ENCODE data around the gene DCDC2C. TPM values are rescaled to one million over a fixed set of nuclear protein-coding genes. Genes with fewer than 3 reads are reported as not detected.

The DCDC2C gene
- total and polyA plus RNA-seq, 9 of the 15 experiments (the other 6 are each of a cell fraction or from before 2014, with no cell fraction given), result not detected

DNA sequence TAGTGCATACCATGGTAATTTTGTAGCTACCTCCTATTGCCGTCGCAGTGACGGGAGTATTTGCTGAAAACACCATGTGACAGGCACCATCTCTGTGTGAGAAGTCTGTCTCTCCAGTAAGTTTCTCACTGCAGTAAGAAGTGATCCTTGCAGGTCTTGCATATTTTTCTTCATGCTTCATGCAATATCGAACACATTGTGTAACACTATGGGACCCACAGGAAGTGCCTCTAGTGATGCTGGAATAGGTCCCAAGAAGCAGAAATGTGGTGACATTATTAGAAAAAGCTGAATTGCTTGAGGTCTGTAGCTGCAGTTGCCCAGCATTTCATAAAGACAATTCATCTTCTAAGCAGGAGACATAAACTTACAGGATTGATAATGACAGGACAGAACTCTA lies 167.6 kb downstream of the DCDC2C start (continued):
- TF ChIP-seq, protein P1, sequence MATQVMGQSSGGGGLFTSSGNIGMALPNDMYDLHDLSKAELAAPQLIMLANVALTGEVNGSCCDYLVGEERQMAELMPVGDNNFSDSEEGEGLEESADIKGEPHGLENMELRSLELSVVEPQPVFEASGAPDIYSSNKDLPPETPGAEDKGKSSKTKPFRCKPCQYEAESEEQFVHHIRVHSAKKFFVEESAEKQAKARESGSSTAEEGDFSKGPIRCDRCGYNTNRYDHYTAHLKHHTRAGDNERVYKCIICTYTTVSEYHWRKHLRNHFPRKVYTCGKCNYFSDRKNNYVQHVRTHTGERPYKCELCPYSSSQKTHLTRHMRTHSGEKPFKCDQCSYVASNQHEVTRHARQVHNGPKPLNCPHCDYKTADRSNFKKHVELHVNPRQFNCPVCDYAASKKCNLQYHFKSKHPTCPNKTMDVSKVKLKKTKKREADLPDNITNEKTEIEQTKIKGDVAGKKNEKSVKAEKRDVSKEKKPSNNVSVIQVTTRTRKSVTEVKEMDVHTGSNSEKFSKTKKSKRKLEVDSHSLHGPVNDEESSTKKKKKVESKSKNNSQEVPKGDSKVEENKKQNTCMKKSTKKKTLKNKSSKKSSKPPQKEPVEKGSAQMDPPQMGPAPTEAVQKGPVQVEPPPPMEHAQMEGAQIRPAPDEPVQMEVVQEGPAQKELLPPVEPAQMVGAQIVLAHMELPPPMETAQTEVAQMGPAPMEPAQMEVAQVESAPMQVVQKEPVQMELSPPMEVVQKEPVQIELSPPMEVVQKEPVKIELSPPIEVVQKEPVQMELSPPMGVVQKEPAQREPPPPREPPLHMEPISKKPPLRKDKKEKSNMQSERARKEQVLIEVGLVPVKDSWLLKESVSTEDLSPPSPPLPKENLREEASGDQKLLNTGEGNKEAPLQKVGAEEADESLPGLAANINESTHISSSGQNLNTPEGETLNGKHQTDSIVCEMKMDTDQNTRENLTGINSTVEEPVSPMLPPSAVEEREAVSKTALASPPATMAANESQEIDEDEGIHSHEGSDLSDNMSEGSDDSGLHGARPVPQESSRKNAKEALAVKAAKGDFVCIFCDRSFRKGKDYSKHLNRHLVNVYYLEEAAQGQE (IDR thresholded peaks at IDR 0.05; ENCODE audit: borderline replicate concordance), result no peak
- TF ChIP-seq, protein P1 (CRISPR knock-in tag; IDR thresholded peaks at IDR 0.05; ENCODE audit: low read depth), result no peak

DNA sequence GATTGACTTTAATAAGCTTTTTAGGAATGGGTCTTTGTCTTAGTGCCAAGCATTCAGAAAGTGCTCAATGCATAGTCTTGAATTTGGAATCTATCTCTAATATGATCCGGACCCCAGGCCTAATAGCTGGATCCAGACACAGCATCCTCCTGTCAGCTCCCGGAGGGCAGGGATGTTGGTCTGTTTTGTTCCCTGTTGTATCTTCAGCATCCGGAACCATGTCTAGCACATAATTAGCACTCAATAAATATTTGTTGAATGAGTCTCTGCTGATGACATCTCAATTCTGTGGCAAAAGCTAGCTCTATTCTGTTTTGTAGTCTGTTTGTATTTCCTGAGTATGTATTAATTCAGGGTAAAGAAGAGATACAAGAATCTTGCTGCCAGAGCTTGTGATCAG lies 169.1 kb downstream of the DCDC2C start:
- FAIRE-seq, result no peak
- H3K4me3 ChIP-seq, result no peak overlapping the region
- no peak overlapping the region for H3K27ac ChIP-seq (ENCODE audit: extremely low read depth, low read depth, low read length)
- ATAC-seq, result no peak
- intact Hi-C loops (cut with micrococcal nuclease), result no loop called here
- no peak overlapping the region for H3K4me2 ChIP-seq (ENCODE audit: insufficient read depth, low read length)
- CTCF ChIA-PET (ENCODE audit: low intra/inter-chr PET ratio), result no interaction called here
- in situ Hi-C loops (cut with MboI), result no loop called here
- no peaks in the 10 kb centered on the region for H3K4me1 ChIP-seq (replicated peaks in 1 of 2; ENCODE audit: control insufficient read depth in 2 of 2, insufficient read depth in 2 of 2, low read length in 2 of 2)
- no peaks in the 10 kb centered on the region for H3K9me1 ChIP-seq (ENCODE audit: control insufficient read depth, insufficient read depth, low read length)
- POLR2A ChIA-PET, result interaction anchor here (1.7 kb wide), 1 partner anchor 21 kb away, joined by 6 read pairs; no protein-coding TSS in a partner anchor
- H3K27me3 ChIP-seq (ENCODE audit: control insufficient read depth in 2 of 2, insufficient read depth in 2 of 2, low read length in 2 of 2), result no peaks in the 10 kb centered on the region; a peak in 1 of 5 replicates
- no peak overlapping the region for H3K9ac ChIP-seq (ENCODE audit: insufficient read depth in 1 of 2, low read depth in 2 of 2, low read length in 2 of 2)
- no peaks in the 10 kb centered on the region for H3K36me3 ChIP-seq (ENCODE audit: control insufficient read depth, insufficient read depth, low read length)
- DNase-seq (ENCODE audit: extremely low read depth in 1 of 4, low spot score in 3 of 4), result no peak
- H4K20me1 ChIP-seq (replicated peaks; ENCODE audit: control insufficient read depth, insufficient read depth, low read length), result no peaks in the 10 kb centered on the region
- no peaks in the 10 kb centered on the region for H3K9me3 ChIP-seq (replicated peaks; ENCODE audit: control insufficient read depth, insufficient read depth, low read depth, low read length)
- no peaks in the 10 kb centered on the region for H3K79me2 ChIP-seq (ENCODE audit: control insufficient read depth, insufficient read depth, low read length)
- BruUV-seq (replicated peaks), result no TSS peak
- WGBS (ENCODE audit: insufficient coverage, low coverage, missing lambda C conversion rate), result 2% methylated on average over 3 of the region's 3 CpGs
- H2AFZ ChIP-seq (ENCODE audit: low read depth, low read length), result no peak overlapping the region
- TF ChIP-seq BMI1 (IDR thresholded peaks at IDR 0.05; ENCODE audit: low read length), result no peak
- TF ChIP-seq, protein P2, sequence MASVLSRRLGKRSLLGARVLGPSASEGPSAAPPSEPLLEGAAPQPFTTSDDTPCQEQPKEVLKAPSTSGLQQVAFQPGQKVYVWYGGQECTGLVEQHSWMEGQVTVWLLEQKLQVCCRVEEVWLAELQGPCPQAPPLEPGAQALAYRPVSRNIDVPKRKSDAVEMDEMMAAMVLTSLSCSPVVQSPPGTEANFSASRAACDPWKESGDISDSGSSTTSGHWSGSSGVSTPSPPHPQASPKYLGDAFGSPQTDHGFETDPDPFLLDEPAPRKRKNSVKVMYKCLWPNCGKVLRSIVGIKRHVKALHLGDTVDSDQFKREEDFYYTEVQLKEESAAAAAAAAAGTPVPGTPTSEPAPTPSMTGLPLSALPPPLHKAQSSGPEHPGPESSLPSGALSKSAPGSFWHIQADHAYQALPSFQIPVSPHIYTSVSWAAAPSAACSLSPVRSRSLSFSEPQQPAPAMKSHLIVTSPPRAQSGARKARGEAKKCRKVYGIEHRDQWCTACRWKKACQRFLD (CRISPR knock-in tag; IDR thresholded peaks at IDR 0.05), result no peak
- TF ChIP-seq XRCC5 (IDR thresholded peaks at IDR 0.05; ENCODE audit: low read depth, low read length), result no peak
- TF ChIP-seq, protein P3, sequence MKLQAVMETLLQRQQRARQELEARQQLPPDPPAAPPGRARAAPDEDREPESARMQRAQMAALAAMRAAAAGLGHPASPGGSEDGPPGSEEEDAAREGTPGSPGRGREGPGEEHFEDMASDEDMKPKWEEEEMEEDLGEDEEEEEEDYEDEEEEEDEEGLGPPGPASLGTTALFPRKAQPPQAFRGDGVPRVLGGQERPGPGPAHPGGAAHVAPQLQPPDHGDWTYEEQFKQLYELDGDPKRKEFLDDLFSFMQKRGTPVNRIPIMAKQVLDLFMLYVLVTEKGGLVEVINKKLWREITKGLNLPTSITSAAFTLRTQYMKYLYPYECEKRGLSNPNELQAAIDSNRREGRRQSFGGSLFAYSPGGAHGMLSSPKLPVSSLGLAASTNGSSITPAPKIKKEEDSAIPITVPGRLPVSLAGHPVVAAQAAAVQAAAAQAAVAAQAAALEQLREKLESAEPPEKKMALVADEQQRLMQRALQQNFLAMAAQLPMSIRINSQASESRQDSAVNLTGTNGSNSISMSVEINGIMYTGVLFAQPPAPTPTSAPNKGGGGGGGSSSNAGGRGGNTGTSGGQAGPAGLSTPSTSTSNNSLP (IDR thresholded peaks at IDR 0.05; ENCODE audit: borderline replicate concordance, low read depth, low read length), result no peak
- no peak for TF ChIP-seq ZFP36 (IDR thresholded peaks at IDR 0.05; ENCODE audit: low read depth, low read length, partially characterized antibody)
- TF ChIP-seq ZNF232 (CRISPR knock-in tag; IDR thresholded peaks at IDR 0.05), result no peak
- TF ChIP-seq ZNF589 (CRISPR knock-in tag; IDR thresholded peaks at IDR 0.05; ENCODE audit: low read depth), result no peak
- no peak for TF ChIP-seq ZSCAN32 (CRISPR knock-in tag; IDR thresholded peaks at IDR 0.05)
- no peak for TF ChIP-seq CHD2 (IDR thresholded peaks at IDR 0.05; ENCODE audit: low read depth, low read length)
